HG03439 (cell line): ENCODE measurements around the gene IL17C.
A peak's percentile ranks its signal among the peaks of the same experiment; 100 is the strongest.

Experiments
- ATAC-seq: cut with Tn5 transposase; IDR thresholded peaks from one replicate; pipeline ENCODE4 v1.9.1; 2021; ENCODE audit warnings: mild to moderate bottlenecking, moderate library complexity; ENCODE audit not compliant: unreplicated experiment

The IL17C gene

DNA sequence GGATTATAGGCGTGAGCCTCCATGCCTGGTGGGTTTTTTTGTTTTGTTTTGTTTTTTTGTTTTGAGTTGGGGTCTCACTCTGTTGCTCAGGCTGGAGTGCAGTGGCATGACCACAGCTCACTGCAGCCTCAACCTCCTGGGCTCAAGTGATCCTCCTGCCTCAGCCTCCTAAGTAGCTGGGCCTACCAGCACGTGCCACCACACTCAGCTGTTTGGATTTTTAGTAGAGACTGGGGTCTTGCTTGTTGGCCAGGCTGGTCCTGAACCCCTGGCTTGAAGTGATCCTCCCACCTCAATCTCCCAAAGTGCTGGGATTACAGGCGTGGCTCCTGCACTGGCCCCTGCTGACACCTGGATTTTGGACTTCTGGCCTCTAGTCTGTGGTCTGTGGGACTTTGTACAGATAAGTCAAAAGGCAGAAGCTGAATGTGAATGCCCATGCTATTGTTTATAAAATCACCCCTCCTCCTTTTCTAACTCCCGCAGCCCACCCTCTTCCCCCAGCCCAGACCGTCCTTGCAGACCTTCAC is 42.2 kb downstream of the IL17C start:
- ATAC-seq, result no peak

DNA sequence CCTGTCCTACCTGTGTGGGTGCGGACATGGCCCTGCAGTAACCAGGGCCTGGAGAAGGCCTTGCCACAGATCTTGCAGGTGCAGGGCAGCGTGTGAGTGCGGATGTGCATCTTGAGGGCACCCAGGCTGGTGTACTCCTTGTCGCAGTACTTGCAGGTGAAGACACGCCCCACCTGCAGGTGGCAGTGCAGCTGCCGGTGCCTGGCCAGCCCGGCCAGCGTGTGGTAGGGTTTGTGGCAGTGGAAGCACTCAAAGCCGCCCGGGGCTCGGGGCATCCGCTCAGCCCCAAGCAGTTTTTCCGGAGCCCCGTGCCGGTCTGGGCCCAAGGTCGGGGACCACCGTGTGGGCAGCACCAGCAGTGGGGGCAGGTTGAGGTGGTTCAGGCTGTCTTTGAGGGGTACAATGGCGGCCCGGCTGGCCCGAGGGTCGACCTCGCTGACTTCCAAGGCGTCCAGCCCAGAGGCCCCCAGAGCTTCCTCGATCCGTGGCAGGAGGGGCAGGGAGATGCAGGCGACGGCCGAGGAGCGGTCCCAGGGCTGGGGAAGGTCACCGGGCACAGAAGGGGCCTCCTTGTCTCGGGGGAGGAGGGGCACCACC is 42.8 kb downstream of the IL17C start:
- no peak for ATAC-seq

DNA sequence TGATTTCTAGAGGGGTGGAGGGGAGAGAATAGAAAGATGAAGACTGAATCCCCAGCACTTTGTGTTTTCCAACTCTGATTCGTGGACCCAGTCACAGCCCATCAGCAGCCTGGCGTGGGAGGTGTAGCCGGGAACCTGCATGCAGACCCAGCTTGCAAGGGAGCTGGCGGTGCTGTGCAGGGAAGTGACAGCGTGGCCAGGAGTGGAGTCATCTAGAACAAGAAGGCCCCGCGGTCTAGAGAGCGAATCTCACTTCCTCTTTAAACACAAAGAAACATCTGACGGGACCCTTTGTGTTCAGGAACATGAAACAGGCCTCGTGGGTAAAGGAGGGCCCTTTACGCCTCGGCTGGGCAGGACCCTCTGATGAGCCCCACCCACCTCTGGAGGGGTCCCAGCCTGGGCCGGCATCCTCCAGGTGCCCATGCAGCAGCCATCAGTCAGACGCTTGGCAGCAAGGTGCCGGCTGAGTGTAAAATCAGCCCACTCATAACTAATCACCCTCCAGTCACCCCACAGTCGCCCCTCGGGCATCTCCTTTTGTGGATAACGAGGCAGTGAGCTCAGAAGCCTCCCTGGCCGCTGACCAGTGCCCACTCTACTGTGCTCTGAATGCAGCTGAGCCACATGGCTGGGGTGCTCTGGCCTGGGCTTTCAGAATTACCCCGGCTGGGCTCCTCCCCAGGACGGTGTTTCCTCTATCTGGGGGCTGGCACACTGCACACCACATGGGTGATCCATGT is 43.5 kb downstream of the IL17C start:
- peak; percentile 57 for ATAC-seq

DNA sequence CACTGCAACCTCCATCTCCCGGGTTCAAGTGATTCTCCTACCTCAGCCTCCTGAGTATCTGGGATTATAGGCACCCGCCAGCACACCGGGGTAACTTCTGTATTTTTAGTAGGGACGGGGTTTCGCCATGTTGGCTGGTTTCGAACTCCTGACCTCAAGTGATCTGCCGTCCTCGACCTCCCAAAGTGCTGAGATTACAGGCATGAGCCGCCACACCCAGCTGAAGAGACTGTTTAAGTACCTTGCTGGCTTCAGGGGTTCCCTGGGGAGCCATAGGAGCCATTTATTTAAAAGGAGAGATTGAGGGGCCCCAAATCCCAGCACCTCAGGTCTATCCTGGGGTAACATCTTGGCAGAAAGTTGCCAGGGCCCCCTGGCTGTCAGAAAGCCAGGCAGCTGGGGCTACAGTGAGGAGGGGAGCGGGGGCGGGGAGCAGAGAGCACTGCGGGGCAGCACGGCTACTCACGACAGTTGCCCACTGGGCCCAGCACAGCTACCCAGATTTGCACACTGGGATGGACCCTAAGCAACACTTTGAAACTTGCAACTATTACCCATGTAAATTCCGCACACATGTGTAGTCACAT is 46.3 kb downstream of the IL17C start:
- ATAC-seq, result no peak

DNA sequence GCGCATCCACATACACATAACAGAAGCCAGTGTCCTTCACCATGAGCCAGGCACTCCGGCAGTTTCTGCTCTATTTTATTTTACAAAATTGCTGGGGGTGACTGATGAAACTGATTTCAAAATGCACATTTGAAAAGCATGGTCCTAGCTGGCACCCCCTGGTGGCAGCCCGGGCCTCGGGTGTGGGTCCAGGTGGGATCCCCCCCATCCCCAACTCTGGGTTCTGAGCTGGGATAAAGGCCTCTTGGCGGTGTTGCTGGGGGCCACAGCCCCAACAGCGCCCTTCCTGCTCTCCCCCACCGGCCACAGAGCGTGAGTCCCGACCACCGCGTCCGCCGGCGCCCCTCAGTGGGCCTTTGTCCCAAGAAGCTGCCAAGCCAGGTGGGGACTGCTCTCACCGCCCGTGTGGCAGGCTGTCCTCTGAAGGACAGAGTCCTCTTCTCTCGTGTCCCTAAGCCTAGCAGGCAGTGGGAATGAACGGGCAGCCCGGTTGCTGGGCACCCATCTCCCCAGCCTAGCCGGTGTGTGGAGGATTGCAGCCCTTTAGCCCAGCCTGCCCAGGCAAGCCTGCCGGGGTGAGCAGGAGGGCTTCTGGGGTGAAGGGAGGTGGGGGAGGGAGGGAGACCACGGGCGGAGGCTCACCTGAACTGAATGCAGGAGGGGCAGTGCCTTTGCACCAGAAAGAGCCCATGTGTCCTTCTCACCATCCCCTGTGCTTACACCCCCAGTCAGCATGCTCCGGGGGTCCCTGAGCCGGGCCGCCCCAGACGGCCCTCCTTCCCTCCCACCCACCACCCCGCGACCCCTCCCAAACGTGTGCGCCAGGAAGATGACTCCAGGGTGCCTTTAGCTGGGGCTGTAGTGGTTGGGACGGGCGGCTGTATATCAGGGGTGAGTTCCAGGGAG is 47.0 kb downstream of the IL17C start:
- no peak for ATAC-seq

DNA sequence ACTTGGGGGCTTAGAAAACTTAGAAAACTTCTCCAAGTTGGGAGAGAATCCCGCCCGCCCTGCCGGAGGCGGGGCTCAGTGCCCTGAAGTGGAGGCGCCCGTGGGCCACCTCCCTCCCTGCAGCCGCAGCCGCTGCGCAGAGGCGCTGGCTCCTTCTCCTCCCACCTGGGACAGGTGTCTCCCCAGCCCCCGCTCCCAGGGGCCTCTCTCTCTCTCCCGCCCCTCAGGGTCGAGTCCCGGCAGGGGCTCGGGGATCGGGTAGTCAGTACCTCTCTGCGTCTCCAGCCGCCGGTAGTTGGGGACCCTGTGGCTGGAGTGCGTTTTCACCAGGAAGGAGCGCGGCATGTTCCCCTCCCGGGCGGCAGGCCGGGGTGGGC is 47.7 kb downstream of the IL17C start:
- peak; percentile 14 for ATAC-seq

DNA sequence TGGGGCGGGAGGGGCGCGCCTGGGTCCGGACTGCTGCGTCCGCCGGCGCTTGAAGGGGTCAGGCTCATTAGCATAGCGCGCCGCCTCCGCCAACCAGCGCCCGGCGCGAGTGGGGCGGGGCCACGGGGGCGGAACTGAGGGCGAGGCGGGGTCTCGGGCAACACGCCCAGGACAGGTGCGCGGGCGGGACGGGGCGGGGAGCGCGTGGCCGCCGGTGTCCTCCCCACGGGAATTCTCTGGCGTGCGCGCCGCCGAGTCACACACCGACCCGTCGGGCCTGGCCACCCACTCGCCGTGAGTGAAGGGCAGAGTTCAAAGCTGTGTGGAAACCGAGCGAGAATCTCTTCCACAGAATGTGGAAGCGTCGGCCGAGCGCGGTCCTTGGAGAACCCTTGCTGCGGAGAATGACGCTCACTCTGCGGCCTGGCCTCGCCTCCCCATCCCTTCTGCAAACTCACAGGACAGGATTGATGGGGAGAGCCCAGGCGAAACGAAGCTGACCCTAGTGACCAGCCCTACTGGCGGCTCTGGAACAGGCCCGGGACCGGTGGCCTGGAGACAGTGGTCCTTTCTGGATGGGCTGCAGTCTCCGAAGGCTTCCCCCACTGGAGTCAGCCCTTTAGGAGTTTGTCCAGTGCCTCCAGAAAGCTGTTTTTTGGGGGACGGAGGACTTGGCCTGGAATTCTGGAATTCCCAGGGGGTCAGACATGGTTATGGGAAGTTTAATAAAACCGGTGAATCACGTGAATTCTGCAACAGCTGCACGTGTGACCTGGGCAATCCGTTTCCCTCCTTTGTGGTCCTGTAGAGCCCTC is 48.3 kb downstream of the IL17C start, which contains the start of gene SNAI3:
Gene SNAI3 (minus strand): TSS at position 69 of the 815 bp plus-strand sequence. CDS start 101 bp downstream, outside the sequence.
- peak; percentile 46 for ATAC-seq

DNA sequence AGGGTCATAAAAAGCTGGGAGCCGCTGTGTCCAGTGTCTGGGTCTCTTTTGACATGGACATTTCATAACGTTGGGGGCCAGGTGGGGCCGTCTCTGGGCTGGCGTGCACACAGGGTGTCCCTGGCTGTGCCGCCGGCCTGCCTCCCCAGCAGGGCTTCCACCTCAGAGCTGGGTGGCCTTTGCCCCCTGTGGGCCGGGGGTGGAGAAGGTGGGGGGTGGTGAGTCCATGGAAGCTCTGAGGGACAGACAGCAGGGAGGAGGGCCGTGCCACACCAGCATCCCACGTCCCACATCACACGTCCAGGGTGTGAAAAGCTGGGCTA is 48.8 kb downstream of the IL17C start:
- no peak for ATAC-seq

DNA sequence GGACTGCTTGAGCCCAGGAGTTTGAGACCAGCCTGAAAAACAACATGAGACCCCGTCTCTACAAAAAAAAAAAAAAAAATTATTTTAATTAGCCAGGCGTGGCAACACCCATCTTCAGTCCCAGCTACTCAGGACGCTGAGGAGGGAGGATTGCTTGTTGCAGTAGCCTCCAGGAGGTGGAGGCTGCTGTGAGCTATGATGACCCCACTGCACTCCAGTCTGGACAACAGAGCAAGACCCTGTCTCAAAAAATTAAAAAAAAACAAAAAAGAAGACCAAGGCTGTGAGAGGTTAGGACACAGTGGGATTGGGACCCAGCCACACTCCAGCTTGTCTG is 49.3 kb downstream of the IL17C start:
- no peak for ATAC-seq

DNA sequence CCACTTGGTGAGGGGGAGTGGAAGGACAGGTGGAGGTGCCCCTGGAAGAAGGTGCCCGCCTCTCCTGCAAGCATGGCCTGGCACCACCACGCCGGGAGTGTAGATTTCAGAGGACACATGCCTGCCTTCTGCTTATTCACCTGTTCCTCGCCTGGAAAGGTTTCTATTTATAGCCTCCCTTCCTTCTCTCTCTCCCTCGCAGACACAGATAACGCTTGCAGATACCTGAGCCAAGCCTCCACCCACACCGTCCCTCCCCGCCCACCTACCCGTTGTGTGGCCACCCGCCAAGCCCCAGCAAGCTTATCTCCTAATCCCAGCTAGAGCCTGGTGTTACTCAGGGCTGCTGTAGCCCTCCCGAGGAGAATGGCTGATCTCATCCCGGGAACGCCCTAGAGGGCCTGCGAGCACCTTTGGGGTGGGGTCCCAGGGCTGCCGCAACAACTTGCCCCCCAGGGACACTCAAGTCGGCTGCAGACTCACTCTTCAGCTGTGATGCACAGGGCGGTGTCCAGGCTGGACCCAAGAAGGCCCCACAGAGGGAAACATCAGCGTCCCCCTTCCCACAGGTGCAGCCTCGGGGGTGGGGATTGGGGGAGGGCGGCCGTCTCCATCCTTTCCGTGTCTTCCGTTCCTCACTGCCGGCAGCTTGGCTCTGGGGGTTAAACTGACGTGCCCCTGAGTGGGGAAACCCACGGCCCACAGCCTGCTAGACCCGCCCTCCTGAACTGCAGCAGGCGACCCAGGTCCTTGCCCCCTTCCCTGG is 49.8 kb downstream of the IL17C start:
- ATAC-seq, result no peak
